DOHH2 (cell line): Measurements from ENCODE around the gene LCN10.

Experiments
- EZH2phosphoT487 ChIP-seq: fragments of 200-600 bp; sonication (generic); IDR thresholded peaks from 2 replicates; pipeline ENCODE4 v1.6.1; 2017; ENCODE audit warnings: borderline replicate concordance, mild to moderate bottlenecking, antibody characterized with exemption, low read length, moderate library complexity, mixed read lengths
- TF ChIP-seq, protein P1 (sequence below): fragments of 200-600 bp; sonication (generic); IDR thresholded peaks from one replicate; pipeline ENCODE4 v1.5.1; 2014; ENCODE audit warnings: antibody characterized with exemption, mild to moderate bottlenecking, low read depth, low read length; ENCODE audit not compliant: poor library complexity, severe bottlenecking

DNA sequence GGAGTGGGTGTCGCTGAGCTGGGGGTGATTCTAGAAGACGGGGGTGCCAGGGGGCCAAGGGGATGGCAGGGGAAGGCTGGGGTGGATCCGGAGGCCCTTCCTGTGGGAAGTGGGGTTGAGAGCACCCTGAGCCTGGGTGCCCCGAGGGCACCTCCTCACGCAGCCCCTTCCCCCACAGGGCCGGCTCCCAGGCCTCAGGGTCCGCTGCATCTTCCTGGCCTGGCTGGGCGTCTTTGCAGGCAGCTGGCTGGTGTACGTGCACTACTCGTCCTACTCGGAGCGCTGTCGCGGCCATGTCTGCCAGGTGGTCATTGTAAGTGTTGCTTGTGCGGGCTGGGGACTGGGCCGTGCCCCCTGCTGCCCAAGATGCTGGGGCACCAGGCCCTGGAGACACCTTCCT is 25.3 kb downstream of the LCN10 start:
- TF ChIP-seq, protein P1, sequence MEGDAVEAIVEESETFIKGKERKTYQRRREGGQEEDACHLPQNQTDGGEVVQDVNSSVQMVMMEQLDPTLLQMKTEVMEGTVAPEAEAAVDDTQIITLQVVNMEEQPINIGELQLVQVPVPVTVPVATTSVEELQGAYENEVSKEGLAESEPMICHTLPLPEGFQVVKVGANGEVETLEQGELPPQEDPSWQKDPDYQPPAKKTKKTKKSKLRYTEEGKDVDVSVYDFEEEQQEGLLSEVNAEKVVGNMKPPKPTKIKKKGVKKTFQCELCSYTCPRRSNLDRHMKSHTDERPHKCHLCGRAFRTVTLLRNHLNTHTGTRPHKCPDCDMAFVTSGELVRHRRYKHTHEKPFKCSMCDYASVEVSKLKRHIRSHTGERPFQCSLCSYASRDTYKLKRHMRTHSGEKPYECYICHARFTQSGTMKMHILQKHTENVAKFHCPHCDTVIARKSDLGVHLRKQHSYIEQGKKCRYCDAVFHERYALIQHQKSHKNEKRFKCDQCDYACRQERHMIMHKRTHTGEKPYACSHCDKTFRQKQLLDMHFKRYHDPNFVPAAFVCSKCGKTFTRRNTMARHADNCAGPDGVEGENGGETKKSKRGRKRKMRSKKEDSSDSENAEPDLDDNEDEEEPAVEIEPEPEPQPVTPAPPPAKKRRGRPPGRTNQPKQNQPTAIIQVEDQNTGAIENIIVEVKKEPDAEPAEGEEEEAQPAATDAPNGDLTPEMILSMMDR: no peak
- no peak for TF ChIP-seq EZH2phosphoT487
